T-cell (primary cell): ENCODE results near the gene POLR1B. TPM values are rescaled to one million over a fixed set of nuclear protein-coding genes. Genes with fewer than 3 reads are reported as not detected.

Experiments used
- ATAC-seq, 4 experiments: fragments of 200-7000 bp in 3 of 4; fragments of 150-1000 bp in 1 of 4; cut with Tn5 transposase; replicated peaks in 1 of 4; 1 replicate in 3 of 4; 2 replicates in 1 of 4; pipeline ENCODE4 v1.10.0; 2021; ENCODE audit warnings: moderate library complexity in 3 of 4, mild to moderate bottlenecking in 2 of 4, moderate number of reproducible peaks in 1 of 4
- CTCF ChIA-PET, 2 donors: fragments of 300-600 bp; sonication (Branson Sonifier 250); formaldehyde crosslinking; loops; one replicate each; lab custom pipeline; 2022; ENCODE audit warnings: antibody characterized with exemption in 2 of 2; lab: Charles Lee
- POLR2A ChIA-PET, 2 donors: fragments of 300-600 bp; sonication (Branson Sonifier 250); formaldehyde crosslinking; loops; one replicate each; lab custom pipeline; 2022; ENCODE audit warnings: antibody characterized with exemption in 2 of 2; lab: Charles Lee
- DNase-seq, 35 experiments: peaks; one replicate each; pipeline versions ENCODE4 v3.0.0 to v3.0.0-alpha.2; 2013 to 2023
- H3K27ac ChIP-seq: one replicate; pipeline ENCODE4 v1.5.1; 2013; ENCODE audit warnings: low read length
- H3K27me3 ChIP-seq, 2 experiments: replicated peaks in 1 of 2; 1 replicate in 1 of 2; 2 replicates in 1 of 2; pipeline versions ENCODE4 v1.6.1 to v1.7.0; 2013; ENCODE audit warnings: low read length in 1 of 2, mixed read lengths in 1 of 2; ENCODE audit not compliant: control insufficient read depth in 2 of 2, insufficient read depth in 2 of 2; ENCODE audit errors: extremely low read depth in 1 of 2
- H3K36me3 ChIP-seq, 2 donors: 1 replicate in 1 of 2; 2 replicates in 1 of 2; pipeline versions ENCODE4 v1.6.1 to v1.7.0; 2013; ENCODE audit warnings: low read length in 1 of 2; ENCODE audit not compliant: control insufficient read depth in 2 of 2, insufficient read depth in 1 of 2; ENCODE audit errors: extremely low read depth in 1 of 2
- H3K4me1 ChIP-seq, 2 experiments: 1 replicate in 1 of 2; 2 replicates in 1 of 2; pipeline versions ENCODE4 v1.6.1 to v1.7.0; 2013; ENCODE audit warnings: low read length in 2 of 2, mixed read lengths in 1 of 2; ENCODE audit not compliant: insufficient read depth in 2 of 2, control insufficient read depth in 1 of 2; ENCODE audit errors: extremely low read depth in 1 of 2
- H3K4me3 ChIP-seq, 2 donors: 1 replicate in 1 of 2; 2 replicates in 1 of 2; pipeline versions ENCODE4 v1.5.1 to v1.7.0; 2013; ENCODE audit warnings: mild to moderate bottlenecking in 2 of 2, low read length in 1 of 2, moderate library complexity in 1 of 2; ENCODE audit not compliant: control insufficient read depth in 1 of 2; ENCODE audit errors: extremely low read depth in 1 of 2
- H3K9me3 ChIP-seq: 2 replicates; pipeline ENCODE4 v1.7.0; 2013
- H3K27ac Mint-ChIP-seq, 2 donors: one replicate each; pipeline ENCODE4 v1.8.0; 2020 to 2021; ENCODE audit warnings: mild to moderate bottlenecking in 2 of 2, mixed read lengths in 2 of 2
- H3K27me3 Mint-ChIP-seq, 2 donors: one replicate each; pipeline ENCODE4 v1.8.0; 2021 to 2022; ENCODE audit warnings: mixed read lengths in 2 of 2
- H3K36me3 Mint-ChIP-seq: one replicate; pipeline ENCODE4 v1.8.0; 2021; ENCODE audit warnings: mixed read lengths
- H3K4me1 Mint-ChIP-seq, 3 donors: one replicate each; pipeline ENCODE4 v1.8.0; 2020 to 2022; ENCODE audit warnings: mixed read lengths in 3 of 3, mild to moderate bottlenecking in 1 of 3
- H3K4me3 Mint-ChIP-seq, 3 donors: one replicate each; pipeline ENCODE4 v1.8.0; 2020 to 2022; ENCODE audit warnings: mild to moderate bottlenecking in 3 of 3, mixed read lengths in 3 of 3, moderate library complexity in 3 of 3
- H3K9me3 Mint-ChIP-seq, 3 donors: one replicate each; pipeline ENCODE4 v1.8.0; 2020 to 2022; ENCODE audit warnings: mixed read lengths in 3 of 3
- WGBS: methylation state at CpG from one replicate; pipeline ENCODE4 v1.1.5; 2013; ENCODE audit warnings: missing lambda C conversion rate; ENCODE audit not compliant: insufficient coverage; 5-methylcytosine and 5-hydroxymethylcytosine counted together
- total RNA-seq, 35 experiments: library from RNA in 6 of 35; stranded (reverse) in 6 of 35; fragments of 120-200 nt in 1 of 35; gene quantifications; one replicate each; pipeline versions ENCODE4 v1.2.1 to v1.2.4 and lab custom pipeline; 2013 to 2026

POLR1B gene
- total RNA-seq, 5 donors from 2014 or later (not counting 1 experiment from before 2014, with no cell fraction given) = 15.1 to 39.5 (median 35.9) TPM

DNA sequence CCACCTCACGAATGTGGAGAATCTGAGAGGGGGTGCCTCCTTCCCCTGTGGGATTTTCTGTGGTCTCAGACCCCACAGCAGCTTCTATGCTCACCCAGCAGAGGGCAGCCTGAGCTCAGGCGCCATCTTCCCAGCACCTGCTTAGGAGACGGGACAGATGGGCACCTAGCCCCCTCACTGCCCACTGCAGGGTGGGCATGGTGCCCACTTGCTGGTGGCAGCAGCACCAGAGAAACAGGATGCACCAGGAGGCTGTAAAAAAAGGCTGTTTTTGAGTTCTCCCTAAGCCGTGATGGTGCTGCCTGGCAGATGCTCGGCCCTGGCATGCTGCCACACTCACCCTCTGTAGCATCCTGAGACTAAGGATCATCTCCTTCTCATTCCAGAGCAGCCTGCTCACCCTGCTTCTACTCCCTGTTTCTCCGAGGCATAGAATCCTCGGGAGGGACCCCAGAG is 84.4 kb downstream of the POLR1B start:
- H3K27ac ChIP-seq = peak overlapping the region; percentile 8
- Mint-ChIP-seq H3K9me3 (no peaks in the 10 kb centered on the region), H3K27me3 (no peaks in the 10 kb centered on the region), H3K4me3 (peak overlapping the region; percentile 62 to 69 (median 62)), H3K27ac (peak overlapping the region; percentile 87 to 96), H3K4me1 (peaks cover 62 to 78% (median 68%) of the 10 kb centered on the region in 3 donors), H3K36me3 (no peaks in the 10 kb centered on the region)
- peak overlapping the region; percentile 1 to 44 for H3K4me3 ChIP-seq
- no peaks in the 10 kb centered on the region for H3K36me3 ChIP-seq
- ChIA-PET CTCF (interaction anchor here (0.6 to 5.2 kb wide), 15 partner anchors 8 to 342 kb away, joined by 3 to 40 read pairs (median 4); partner anchors contain the start of gene SLC20A1 (in 1 of the 2)), POLR2A (no interaction called here)
- DNase-seq (peak in 34 of 35 experiments; percentile 32 to 79 (median 54)), ATAC-seq (peak; percentile 43 to 57 (median 53))
- no peaks in the 10 kb centered on the region for H3K9me3 ChIP-seq
- peaks cover 32 to 74% of the 10 kb centered on the region in 2 experiments for H3K4me1 ChIP-seq
- 0% methylated on average over 2 of the region's 7 CpGs for WGBS
- no peaks in the 10 kb centered on the region for H3K27me3 ChIP-seq

Other genes with a start within 250 kb of the POLR1B start
- gene RGPD8, start 108.8 kb upstream of the POLR1B start, total RNA-seq = 10 to 100 TPM; 10.8 to 61.4 (median 20.7) TPM
- 10 to 100 TPM; 11.9 to 23.3 (median 20.2) TPM for gene TTL, start 60.3 kb upstream of the POLR1B start, total RNA-seq
- gene CHCHD5, start 42.1 kb downstream of the POLR1B start, total RNA-seq = 10 to 100 TPM; 16.4 to 30.1 (median 24.7) TPM
- gene SLC20A1, start 103.5 kb downstream of the POLR1B start, total RNA-seq = 100 to 1,000 TPM in 2 of 5 donors, 10 to 100 TPM in 3; 65.8 to 135 (median 83.0) TPM
- gene NT5DC4, start 178.6 kb downstream of the POLR1B start, total RNA-seq = not detected
- gene CKAP2L, start 222.1 kb downstream of the POLR1B start, total RNA-seq = 1 to 10 TPM in 1 of 5 donors, under 1 TPM in 4; 0.22 to 1.5 (median 0.33) TPM
- under 1 TPM in 1 of 5 donors, not detected in 4; 0.12 TPM for gene IL1A, start 242.0 kb downstream of the POLR1B start, total RNA-seq